Gastroesophageal sphincter (tissue), 3 donors: ENCODE data around the gene RIPK1.

Experiments
- CTCF ChIP-seq, 4 experiments: fragments of 200-600 bp in 2 of 4; fragments of 450-650 bp in 2 of 4; sonication (generic) in 1 of 4; IDR thresholded peaks; one replicate each; pipeline ENCODE4 v1.5.1; 2017 to 2019; ENCODE audit warnings: antibody characterized with exemption in 4 of 4, mild to moderate bottlenecking in 2 of 4, moderate library complexity in 2 of 4
- EP300 ChIP-seq: sonication (generic); formaldehyde crosslinking; IDR thresholded peaks from one replicate; pipeline ENCODE4 v1.6.1; 2017; ENCODE audit warnings: antibody characterized with exemption, mild to moderate bottlenecking
- POLR2A ChIP-seq, 2 donors: fragments of 450-650 bp; IDR thresholded peaks; one replicate each; pipeline ENCODE4 v1.6.1; 2017; ENCODE audit warnings: antibody characterized with exemption in 2 of 2, mild to moderate bottlenecking in 2 of 2, moderate library complexity in 1 of 2

- TF ChIP-seq EP300 (no peak), CTCF (IDR thresholded peaks at IDR 0.05) (no peak), POLR2A (IDR thresholded peaks at IDR 0.05) (no peak)
Measured at GRCh38 chr6:3032986-3033385, 35.3 kb upstream of the RIPK1 start.
